GM18508 (cell line): ENCODE data around the gene MAP3K14.
"Not testable (repeated sequence)": the region's sequence is repeated elsewhere in the genome, so short reads cannot be mapped to it uniquely, and the experiment has no call there.

Experiments used
- ATAC-seq: cut with Tn5 transposase; IDR thresholded peaks from one replicate; pipeline ENCODE4 v1.9.1; 2021; ENCODE audit warnings: moderate number of reproducible peaks; ENCODE audit not compliant: insufficient read depth, unreplicated experiment

Gene MAP3K14

GRCh38 chr17:45316434-45317110, at the start of gene MAP3K14:
Gene MAP3K14, minus strand, starts transcription at chr17:45317020. Its CDS starts 26,275 bp downstream, at chr17:45290745.
- peak; percentile 1 for ATAC-seq

- ATAC-seq = no peak
These were observed 49.2 kb upstream of the MAP3K14 start for GRCh38 chr17:45366049-45366448.

GRCh38 chr17:45364531-45365390, 47.9 kb upstream of the MAP3K14 start:
- ATAC-seq = no peak

GRCh38 chr17:45363498-45363897, 46.7 kb upstream of the MAP3K14 start:
- ATAC-seq = no peak

- no peak for ATAC-seq
These were observed 45.2 kb upstream of the MAP3K14 start for GRCh38 chr17:45361976-45362375.

- no peak for ATAC-seq
These were observed 44.6 kb upstream of the MAP3K14 start for GRCh38 chr17:45361451-45361850.

GRCh38 chr17:45357364-45357997, 40.7 kb upstream of the MAP3K14 start:
- no peak for ATAC-seq

- ATAC-seq = no peak
These were observed 38.3 kb upstream of the MAP3K14 start for GRCh38 chr17:45355087-45355486.

GRCh38 chr17:45353043-45353442, 36.2 kb upstream of the MAP3K14 start:
- no peak for ATAC-seq

GRCh38 chr17:45351831-45352230, 35.0 kb upstream of the MAP3K14 start:
- ATAC-seq = no peak

- no peak for ATAC-seq
These were observed 30.6 kb upstream of the MAP3K14 start for GRCh38 chr17:45347444-45347843.

- no peak for ATAC-seq
These were observed 29.6 kb upstream of the MAP3K14 start for GRCh38 chr17:45346216-45347015.

GRCh38 chr17:45345554-45346215, 28.9 kb upstream of the MAP3K14 start:
- no peak for ATAC-seq

- no peak for ATAC-seq
These were observed 28.4 kb upstream of the MAP3K14 start for GRCh38 chr17:45345246-45345553.

- not testable (repeated sequence) for ATAC-seq
These were observed 27.3 kb upstream of the MAP3K14 start for GRCh38 chr17:45343967-45344664.

GRCh38 chr17:45342871-45343526, 26.2 kb upstream of the MAP3K14 start:
- no peak for ATAC-seq

GRCh38 chr17:45342306-45342705, 25.5 kb upstream of the MAP3K14 start:
- ATAC-seq = no peak

GRCh38 chr17:45341533-45342158, 24.8 kb upstream of the MAP3K14 start:
- ATAC-seq = no peak
